GM18858 (cell line): ENCODE data around the gene IFI27L1.
A peak's percentile ranks its signal among the peaks of the same experiment; 100 is the strongest.

Experiments
- ATAC-seq: cut with Tn5 transposase; IDR thresholded peaks from one replicate; pipeline ENCODE4 v1.9.1; 2021; ENCODE audit not compliant: unreplicated experiment

The IFI27L1 gene

DNA sequence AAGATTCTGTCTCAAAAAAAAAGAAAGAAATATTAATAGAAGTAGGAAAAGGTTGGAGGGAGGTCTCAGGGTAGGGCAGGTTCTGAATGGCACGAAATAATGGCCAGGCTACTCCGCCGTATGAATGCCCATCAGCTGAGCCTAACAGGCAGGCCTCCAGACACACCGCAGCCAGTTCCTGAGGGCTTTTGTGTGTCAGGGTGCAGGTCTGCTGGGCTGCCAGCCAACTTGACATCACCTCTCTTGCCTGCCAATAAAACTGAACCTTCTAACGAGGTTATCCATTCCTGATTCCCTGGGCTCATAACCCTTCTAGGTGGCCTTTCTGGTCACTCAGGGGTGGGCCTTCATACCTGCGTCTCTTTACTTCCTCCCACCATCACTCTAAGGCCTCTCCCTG is 32.4 kb downstream of the IFI27L1 start:
- ATAC-seq: no peak

DNA sequence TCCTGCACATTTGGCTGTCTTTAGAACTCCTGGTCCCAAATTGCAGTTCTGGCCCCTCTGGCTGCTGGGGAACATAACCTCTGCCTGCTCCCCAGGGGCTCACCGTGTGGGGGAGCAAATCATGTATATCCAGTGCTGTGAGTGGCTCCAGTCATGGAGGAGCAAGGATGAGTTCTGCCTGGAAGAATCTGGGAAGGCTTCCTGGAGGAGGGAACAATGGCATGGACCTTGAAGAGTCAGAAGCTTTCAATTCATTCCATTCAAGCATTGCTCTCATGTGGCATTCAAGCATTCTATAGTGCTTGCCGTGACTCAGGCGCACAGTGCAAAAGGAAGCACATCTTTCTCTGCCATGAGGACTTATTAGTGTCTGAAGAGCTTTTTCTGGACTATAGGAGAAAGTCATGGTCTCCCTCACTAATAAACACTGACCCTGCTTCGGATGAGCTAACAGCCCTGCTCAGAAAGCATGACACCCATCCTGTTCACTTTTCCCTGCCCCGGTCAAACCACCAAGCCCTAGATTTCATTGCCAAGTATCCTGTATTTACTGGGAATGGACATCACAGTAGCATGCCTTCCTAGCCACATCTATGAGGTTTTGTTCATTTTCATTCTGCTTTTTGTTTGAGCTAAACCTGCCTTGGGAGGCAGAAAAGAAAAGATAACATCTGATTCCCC is 32.9 kb downstream of the IFI27L1 start:
- no peak for ATAC-seq

DNA sequence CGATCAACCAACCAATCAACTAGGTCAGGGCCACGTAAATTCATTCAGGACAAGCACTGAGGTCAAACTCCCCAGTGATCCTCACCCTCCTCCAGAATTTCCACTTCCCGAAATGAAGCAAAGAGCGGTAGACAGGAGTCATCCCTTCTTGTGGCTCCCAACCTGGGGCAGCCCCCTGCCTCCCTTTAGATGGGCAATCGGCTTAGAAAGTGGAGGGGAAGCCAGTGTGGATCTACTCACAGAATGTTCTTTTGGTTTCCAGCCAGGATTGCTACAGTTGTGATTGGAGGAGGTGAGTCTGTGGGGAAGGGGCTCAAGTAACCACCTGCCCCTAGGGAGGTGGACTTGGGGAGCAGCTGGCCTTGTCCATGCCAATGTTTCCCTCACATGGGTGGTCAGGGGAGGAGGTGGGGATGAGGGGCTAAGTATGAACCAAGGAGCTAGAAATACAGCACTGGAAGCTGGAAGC is 33.5 kb downstream of the IFI27L1 start:
- ATAC-seq: no peak

DNA sequence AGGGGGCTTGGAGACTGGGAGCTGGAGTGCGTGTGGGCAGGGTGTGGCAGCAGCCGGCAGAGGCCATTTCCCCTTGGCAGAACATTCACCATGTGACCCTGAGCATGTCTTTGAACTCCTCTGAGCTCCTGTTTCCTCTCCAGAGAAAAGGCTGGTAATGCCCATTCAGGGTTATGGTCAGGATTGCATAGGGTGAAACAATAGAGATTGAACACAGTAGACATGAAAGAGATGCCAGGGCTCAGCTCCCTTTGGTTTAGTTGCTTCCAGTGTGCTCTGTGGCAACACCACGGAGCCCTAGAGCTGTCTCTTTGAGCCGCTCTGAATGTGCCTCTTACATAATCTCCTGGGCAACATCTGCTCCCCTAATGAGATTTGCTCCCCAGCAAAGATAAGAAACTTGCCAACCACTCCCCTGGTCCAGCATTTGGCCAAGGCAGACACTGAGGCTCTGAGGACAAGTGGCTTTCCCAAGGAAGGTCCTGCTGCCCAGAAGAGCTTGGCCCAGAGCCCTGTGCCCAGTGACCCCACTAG is 34.0 kb downstream of the IFI27L1 start:
- ATAC-seq: no peak

DNA sequence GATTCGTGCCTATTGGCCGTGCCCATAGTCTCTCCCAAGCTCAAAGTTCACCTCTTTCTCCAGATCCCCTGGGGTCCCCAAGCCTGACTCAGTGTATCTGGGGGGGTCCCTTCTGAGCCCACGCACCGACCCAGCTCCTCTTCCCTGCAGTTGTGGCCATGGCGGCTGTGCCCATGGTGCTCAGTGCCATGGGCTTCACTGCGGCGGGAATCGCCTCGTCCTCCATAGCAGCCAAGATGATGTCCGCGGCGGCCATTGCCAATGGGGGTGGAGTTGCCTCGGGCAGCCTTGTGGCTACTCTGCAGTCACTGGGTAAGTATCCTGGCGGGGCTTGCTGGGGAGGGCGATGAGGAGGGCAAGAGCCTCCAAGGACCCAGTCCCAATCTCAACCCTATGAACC is 34.5 kb downstream of the IFI27L1 start:
- no peak for ATAC-seq

DNA sequence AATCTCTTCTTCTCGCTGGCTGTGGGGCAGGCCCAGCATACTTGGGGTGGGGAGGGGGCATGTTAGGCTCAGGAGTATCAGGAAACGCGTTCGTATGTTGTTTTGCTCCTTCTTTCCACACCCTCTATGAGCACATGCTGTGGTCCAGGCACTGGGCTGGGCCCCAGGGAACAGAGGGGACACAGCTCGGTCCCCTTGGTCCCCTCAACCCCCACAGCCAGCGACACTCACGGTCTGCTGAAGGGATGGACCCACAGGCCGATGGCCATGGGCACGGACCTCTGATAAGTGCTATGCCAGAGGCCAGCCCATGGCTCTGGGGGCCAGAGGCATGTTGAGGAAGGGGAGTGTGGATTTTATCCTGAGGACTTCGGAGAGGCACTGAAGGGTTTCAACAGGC is 35.6 kb downstream of the IFI27L1 start:
- ATAC-seq: no peak

DNA sequence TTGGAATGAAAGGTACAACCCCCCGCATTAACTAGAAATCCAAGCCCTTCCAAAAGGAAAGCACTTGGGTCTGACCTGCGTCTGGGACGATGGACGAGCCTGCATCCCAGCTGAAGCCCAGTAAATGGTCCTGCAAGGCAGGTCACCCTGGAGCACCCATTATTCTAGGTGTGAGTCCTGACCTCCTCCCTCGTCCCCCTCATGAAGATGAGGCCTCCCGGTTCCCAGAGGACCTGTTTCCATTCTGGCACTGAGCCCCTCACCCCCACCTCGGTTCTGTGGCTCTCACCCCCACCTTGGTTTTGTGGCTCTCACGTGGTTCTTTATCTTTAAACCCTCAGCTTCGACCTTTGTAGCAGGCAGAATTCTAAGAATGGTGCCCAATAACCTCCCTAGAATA is 36.7 kb downstream of the IFI27L1 start:
- ATAC-seq: no peak

DNA sequence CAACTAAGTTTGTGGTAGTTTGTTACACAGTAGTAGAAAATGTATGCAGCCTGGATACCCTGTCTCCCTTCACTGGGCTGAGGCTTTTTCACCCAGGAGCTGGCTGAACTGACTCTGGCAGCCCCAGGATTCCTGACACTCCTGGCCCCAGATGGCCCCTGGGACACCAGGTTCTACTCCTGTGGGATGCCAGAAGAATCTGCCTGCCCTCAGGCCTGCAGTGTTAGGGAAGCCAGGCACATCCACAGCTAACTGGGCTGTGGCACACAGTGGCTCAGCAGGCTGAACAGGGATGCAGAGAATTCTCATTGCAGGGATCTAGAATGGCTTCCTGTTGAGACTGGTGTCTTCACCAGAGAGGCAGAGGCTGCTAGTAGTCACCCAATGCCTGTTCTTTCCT is 38.0 kb downstream of the IFI27L1 start:
- ATAC-seq: no peak

DNA sequence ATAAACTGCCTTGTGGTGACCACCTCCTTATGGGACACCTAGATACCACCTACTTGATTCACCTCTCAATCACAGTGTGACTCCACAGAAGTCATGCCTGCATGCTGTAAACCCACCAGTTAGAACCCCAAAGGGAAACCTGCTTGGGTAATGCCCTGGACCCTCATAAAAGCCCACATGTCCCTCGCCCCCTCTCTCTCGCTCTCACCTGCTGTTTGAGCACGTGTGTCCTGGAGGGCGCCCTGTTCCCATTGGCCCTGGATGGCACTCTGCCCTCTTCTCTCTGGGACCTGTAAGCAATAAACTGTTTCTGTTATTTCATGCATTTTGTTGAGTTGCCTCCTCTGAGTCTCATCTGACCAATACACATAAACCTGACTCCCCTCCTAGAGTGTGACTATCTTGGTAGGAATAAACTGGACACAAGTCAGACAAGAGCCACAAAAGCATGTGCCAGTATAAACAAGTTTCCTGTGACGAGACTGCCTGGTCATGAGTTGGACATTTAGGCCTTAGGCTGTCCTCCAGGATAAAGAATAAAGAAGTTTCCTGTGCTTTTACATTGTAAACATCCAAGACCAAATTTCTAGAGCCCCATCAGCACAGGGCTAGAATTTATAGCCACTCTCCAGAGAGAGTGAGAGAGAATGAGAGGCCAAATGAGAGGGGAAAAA is 39.7 kb downstream of the IFI27L1 start:
- no peak for ATAC-seq

GRCh38 chr14:94121485-94121884 is 40.4 kb downstream of the IFI27L1 start:
- no peak for ATAC-seq

GRCh38 chr14:94122438-94122837 is 41.3 kb downstream of the IFI27L1 start:
- no peak for ATAC-seq

GRCh38 chr14:94123296-94123695 is 42.2 kb downstream of the IFI27L1 start:
- no peak for ATAC-seq

- ATAC-seq: no peak
These were observed 42.8 kb downstream of the IFI27L1 start for GRCh38 chr14:94123868-94124267.

GRCh38 chr14:94124582-94125377 is 43.7 kb downstream of the IFI27L1 start:
- no peak for ATAC-seq

GRCh38 chr14:94125659-94126418 is 44.7 kb downstream of the IFI27L1 start:
- ATAC-seq: no peak

DNA sequence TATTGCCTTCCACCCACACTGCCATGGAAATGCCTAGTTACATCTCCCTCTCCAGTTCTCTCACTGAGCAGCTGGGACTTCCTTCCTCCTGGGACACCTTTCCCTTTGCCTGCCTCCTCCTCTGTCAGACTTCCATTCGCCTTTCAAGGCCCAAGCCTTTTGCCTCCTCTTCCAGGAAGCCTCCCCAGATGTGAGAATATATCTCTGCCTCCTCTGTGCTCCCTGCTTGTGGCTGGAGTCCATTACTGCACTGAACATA is 45.2 kb downstream of the IFI27L1 start:
- no peak for ATAC-seq

GRCh38 chr14:94126800-94127199 is 45.7 kb downstream of the IFI27L1 start:
- no peak for ATAC-seq

DNA sequence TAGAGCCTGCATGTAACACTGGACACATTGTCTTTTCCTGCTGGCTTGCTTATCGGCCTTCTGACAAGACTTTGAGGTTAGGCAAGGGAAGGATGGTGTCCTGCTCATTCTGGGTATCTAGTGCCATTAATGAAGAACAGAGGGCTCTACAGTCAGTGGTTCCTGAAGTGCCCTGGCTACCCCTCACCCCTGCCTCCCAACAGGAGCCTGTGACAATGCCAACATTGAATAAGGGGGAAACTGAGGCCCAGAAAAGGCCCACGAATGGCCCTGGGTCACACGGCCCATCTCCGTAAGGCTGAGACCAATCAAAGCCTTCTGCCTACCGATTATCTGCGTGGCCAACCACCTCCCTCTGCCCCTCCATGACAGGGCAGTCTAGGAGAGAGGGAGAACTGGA is 46.2 kb downstream of the IFI27L1 start:
- no peak for ATAC-seq

- ATAC-seq: no peak
These were observed 47.2 kb downstream of the IFI27L1 start for GRCh38 chr14:94128216-94128839.

DNA sequence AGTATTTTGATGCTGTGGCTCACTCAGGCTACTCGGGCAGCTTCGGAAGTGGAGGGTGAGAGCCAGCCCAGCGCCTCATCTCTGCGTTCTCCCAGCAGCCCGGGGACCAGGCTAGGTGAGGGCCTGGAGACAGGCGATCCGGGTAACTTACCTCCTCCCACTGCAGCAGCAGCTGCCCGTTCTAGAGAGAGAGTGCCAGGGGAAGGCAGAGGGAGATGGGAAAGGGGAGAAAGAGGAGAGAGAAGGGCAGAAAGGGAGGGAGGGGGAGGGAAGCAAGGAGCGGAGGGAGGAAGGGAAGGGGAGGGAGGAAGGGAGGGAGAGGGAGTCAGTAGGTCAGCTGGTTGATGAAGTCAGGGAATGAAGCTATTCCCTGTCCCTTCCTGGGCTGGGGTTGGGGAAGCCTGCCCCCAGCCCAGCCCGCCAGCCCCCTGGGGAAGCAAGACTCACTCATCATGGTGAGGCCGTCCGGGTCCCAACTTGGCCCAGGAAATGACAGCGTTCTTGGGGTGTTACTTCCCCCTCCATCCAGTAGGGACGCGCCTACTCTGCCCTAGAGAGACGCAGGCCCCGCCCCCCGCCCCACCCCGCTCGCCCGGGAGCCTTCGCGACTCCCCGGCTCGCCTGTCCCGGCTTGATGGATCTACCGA is 48.1 kb downstream of the IFI27L1 start, which contains the start of gene IFI27L2:
Gene IFI27L2 (minus strand): TSS at position 494 of the 647 bp plus-strand sequence. CDS start 40 bp downstream, at position 454.
- ATAC-seq: peak; percentile 74
